HL-60 (cell line): ENCODE data around the gene CDC42EP4.

ENCODE experiments used
- DNase-seq, 2 experiments: peaks; one replicate each; pipeline ENCODE4 v3.0.0-alpha.2; 2010 to 2020; ENCODE audit warnings: low read depth in 1 of 2, low spot score in 1 of 2
- H3K27ac ChIP-seq: fragments of 250-450 bp; sonication (Bioruptor Pico); replicated peaks from 2 replicates; pipeline ENCODE4 v1.5.1; 2020; ENCODE audit warnings: mild to moderate bottlenecking, moderate library complexity
- H3K27me3 ChIP-seq: fragments of 250-450 bp; sonication (Bioruptor Pico); 2 replicates; pipeline ENCODE4 v1.5.1; 2021; ENCODE audit warnings: mild to moderate bottlenecking, moderate library complexity; ENCODE audit not compliant: insufficient read depth, poor library complexity, severe bottlenecking
- H3K4me3 ChIP-seq: replicated peaks from 2 replicates; pipeline ENCODE4 v1.5.1; 2011; ENCODE audit warnings: mild to moderate bottlenecking, control low read depth, low read length; ENCODE audit not compliant: insufficient read depth
- CTCF ChIP-seq: IDR thresholded peaks from one replicate; pipeline ENCODE4 v1.5.1; 2011; ENCODE audit warnings: low read length, control low read depth, inconsistent platforms; ENCODE audit not compliant: insufficient read depth
- GABPA ChIP-seq: IDR thresholded peaks from 2 replicates; pipeline ENCODE4 v1.6.1; 2012; ENCODE audit warnings: low read depth
- POLR2AphosphoS5 ChIP-seq: IDR thresholded peaks from 2 replicates; pipeline ENCODE4 v1.6.1; 2012; ENCODE audit warnings: low read depth
- SPI1 ChIP-seq: IDR thresholded peaks from 2 replicates; pipeline ENCODE4 v1.6.1; 2012; ENCODE audit warnings: low read depth, mild to moderate bottlenecking, borderline replicate concordance
- TF ChIP-seq, protein P1 (sequence below): IDR thresholded peaks from 2 replicates; pipeline ENCODE4 v1.6.1; 2012; ENCODE audit warnings: low read depth; ENCODE audit not compliant: insufficient replicate concordance

Gene CDC42EP4

GRCh38 chr17:73278465-73279453 lies 33.0 kb downstream of the CDC42EP4 start:
- DNase-seq: no peak
- Histone ChIP-seq H3K4me3 (no peak overlapping the region), H3K27ac (no peak overlapping the region), H3K27me3 (no peaks in the 10 kb centered on the region)
- no peak for TF ChIP-seq CTCF
- TF ChIP-seq, protein P1, sequence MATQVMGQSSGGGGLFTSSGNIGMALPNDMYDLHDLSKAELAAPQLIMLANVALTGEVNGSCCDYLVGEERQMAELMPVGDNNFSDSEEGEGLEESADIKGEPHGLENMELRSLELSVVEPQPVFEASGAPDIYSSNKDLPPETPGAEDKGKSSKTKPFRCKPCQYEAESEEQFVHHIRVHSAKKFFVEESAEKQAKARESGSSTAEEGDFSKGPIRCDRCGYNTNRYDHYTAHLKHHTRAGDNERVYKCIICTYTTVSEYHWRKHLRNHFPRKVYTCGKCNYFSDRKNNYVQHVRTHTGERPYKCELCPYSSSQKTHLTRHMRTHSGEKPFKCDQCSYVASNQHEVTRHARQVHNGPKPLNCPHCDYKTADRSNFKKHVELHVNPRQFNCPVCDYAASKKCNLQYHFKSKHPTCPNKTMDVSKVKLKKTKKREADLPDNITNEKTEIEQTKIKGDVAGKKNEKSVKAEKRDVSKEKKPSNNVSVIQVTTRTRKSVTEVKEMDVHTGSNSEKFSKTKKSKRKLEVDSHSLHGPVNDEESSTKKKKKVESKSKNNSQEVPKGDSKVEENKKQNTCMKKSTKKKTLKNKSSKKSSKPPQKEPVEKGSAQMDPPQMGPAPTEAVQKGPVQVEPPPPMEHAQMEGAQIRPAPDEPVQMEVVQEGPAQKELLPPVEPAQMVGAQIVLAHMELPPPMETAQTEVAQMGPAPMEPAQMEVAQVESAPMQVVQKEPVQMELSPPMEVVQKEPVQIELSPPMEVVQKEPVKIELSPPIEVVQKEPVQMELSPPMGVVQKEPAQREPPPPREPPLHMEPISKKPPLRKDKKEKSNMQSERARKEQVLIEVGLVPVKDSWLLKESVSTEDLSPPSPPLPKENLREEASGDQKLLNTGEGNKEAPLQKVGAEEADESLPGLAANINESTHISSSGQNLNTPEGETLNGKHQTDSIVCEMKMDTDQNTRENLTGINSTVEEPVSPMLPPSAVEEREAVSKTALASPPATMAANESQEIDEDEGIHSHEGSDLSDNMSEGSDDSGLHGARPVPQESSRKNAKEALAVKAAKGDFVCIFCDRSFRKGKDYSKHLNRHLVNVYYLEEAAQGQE: no peak
- TF ChIP-seq POLR2AphosphoS5: no peak
- no peak for TF ChIP-seq SPI1
- no peak for TF ChIP-seq GABPA

- Histone ChIP-seq H3K27me3 (no peaks in the 10 kb centered on the region), H3K27ac (no peak overlapping the region), H3K4me3 (no peak overlapping the region)
- no peak for DNase-seq
- TF ChIP-seq CTCF (no peak), SPI1 (no peak), POLR2AphosphoS5 (no peak), GABPA (no peak)
- TF ChIP-seq, protein P1: no peak
Measured at GRCh38 chr17:73278049-73278464, 33.7 kb downstream of the CDC42EP4 start.

GRCh38 chr17:73274490-73274889 lies 37.3 kb downstream of the CDC42EP4 start:
- TF ChIP-seq CTCF (no peak), POLR2AphosphoS5 (no peak), SPI1 (no peak), GABPA (no peak)
- TF ChIP-seq, protein P1: no peak
- DNase-seq: no peak
- H3K4me3 ChIP-seq: no peak overlapping the region
- H3K27ac ChIP-seq: no peak overlapping the region
- no peaks in the 10 kb centered on the region for H3K27me3 ChIP-seq
